ENCODE measurements around the gene KLRC2.

The KLRC2 gene

GRCh38 chr12:10386857-10387256, 49.0 kb downstream of the KLRC2 start:
- DNase-seq (ENCODE audit: insufficient read length, low spot score), result no peak
- TF ChIP-seq CTCF (IDR thresholded peaks at IDR 0.05; ENCODE audit: insufficient read depth, missing control alignments), result no peak
- FAIRE-seq, result no peak

GRCh38 chr12:10385166-10385613, 50.6 kb downstream of the KLRC2 start:
- FAIRE-seq, result no peak
- TF ChIP-seq CTCF (IDR thresholded peaks at IDR 0.05; ENCODE audit: insufficient read depth, missing control alignments), result no peak
- no peak for DNase-seq (ENCODE audit: insufficient read length, low spot score)

- no peak for TF ChIP-seq CTCF (IDR thresholded peaks at IDR 0.05; ENCODE audit: insufficient read depth, missing control alignments)
- DNase-seq (ENCODE audit: insufficient read length, low spot score) (no peak), FAIRE-seq (no peak)
Observed at GRCh38 chr12:10384191-10384590, 51.6 kb downstream of the KLRC2 start.

GRCh38 chr12:10381928-10382628, 53.7 kb downstream of the KLRC2 start:
- no peak for FAIRE-seq
- no peak for DNase-seq (ENCODE audit: insufficient read length, low spot score)
- no peak for TF ChIP-seq CTCF (IDR thresholded peaks at IDR 0.05; ENCODE audit: insufficient read depth, missing control alignments)

Data from D721Med (cell line).